Measurements from ENCODE around the gene EMX1.

The EMX1 gene

GRCh38 chr2:72961036-72961720, 43.9 kb downstream of the EMX1 start:
- DNase-seq: no peak

DNA sequence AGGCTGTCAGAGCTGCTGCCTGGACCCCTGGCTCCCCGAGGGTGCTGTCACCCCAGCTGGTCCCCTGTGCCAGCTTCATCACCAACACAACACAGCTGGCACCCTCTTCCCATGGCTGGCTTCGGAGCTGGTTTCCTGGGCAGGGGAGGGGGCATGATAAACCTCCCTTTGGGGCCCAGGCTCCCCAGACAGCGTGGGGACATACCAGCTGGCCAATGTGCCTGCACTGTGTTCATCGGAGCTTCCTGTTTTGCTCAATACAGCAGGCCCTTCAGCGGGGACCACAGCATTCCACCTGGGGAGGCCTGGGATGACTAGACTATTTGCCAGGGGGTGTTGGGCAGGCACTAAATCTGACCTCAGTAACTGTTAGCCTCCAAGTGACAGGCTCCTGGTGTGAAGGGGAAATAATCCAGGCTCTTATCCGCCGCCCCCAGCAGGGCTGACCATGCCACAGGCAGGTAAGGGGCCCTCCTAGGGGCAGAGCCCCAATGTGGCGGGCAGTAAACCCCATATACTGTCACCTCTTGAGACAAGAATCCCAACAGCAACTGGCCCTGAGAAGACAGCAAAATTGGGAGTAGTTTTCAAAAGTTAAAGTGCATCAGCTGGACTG, 44.6 kb downstream of the EMX1 start:
- no peak for DNase-seq

- no peak for DNase-seq
Observed at GRCh38 chr2:72962911-72963310, 45.6 kb downstream of the EMX1 start.

DNA sequence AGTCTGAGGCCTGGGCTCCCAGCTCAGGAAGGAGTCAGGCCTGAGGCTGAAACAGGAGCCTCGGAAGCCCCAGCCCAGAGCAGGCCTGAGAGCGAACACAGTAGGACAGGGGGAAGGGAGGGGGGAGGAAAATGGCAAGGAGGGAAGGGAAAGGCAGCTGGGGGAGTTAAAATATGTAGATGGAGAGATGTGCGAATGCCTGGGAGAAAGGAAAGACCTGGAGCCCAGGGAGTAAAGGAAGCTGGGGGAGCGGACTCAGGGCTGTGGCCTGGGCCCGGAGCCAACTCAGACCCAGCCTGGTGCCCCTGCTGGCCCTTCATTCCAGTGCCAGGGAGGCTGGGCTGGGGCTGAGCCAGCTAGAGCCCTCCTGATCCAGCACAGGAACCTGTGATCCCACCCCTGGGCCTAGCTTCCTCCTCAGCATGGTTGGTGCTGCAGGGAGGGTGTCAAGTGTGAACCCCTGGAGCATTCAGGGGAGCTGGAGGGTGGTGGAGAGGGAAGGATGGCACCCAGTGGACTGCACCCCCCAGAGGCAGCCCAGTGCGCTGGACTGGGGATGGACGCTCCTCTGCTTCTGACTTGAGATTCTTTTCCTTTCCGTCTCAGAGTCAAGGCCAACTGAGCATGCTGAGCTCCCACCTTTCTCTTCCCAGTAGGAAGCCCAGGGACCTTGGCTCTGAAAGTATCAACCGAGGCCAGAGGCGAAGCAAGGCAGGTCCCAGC, 46.3 kb downstream of the EMX1 start:
- no peak for DNase-seq

DNA sequence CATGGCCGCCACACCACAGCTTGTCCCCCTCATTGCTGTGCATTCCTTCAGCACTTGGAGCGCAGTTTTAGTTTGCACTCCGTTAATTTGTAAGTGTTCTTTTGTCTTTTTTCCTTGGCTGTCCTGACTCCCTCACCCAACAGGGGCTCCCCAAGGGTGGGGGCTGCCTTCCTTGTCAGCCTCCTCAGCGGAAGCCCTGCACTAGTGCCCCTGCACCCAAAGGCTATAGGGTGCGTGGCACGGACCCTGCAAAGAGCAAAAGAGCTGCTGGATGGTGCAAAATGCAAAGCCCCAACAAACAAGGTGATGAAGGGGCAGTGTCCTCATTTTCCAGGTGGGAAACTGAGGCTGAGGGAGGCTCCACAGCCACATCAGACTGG, 46.8 kb downstream of the EMX1 start:
- no peak for DNase-seq

- no peak for DNase-seq
Observed at GRCh38 chr2:72965016-72965415, 47.7 kb downstream of the EMX1 start.

DNA sequence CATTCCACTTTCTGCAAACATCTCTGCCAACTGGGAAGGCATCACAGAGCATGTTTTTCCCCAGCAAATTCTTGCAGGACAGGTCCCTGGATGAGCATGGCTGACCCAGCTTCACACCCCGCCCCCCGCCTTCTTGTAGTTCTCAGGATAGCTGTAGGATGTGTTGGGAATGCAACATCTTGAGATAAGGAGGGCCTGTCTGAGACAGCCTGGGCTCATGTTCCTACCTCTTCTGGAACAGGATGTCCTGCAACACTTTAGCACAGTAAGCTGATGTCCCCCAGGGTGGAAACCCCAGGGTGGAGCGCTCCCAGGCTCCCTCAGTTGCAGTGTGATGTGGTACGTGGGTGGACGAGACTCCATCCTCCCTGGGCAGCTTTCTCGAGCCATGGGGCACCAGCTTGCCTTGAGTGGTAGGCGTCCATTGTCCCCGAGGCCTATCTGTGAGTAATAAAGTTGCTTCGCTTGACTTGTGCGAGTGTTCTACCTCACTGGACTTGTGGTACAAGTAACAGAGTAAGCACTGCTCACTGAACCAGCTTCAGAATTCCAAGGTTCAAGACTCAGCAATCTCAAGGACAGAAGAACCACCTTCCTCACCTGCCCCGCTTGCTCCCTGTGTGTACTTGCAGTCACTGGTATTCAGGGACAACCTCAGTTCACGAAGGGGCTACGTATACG, 48.6 kb downstream of the EMX1 start:
- no peak for DNase-seq

DNA sequence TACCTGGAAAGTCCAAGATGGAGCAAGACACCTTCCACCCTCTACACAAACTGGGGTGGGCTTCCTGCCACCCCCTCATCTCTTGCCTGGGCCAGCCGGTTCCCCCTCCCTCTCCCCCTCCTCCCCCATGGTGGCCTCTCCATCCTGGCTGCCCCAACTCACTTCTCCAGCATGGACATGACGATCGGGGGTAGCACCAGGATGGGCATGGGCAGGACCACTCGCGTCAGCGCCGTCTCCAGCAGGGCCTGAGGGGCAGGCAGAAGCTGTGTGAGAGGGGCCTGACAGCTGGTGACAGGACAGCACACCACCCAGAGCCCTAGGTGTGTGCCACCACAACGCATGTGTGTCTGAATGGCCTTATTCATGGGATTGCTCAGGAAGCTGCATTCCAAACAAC, 51.0 kb downstream of the EMX1 start:
- no peak for DNase-seq

- DNase-seq: no peak
Observed at GRCh38 chr2:72969706-72970105, 52.4 kb downstream of the EMX1 start.

DNA sequence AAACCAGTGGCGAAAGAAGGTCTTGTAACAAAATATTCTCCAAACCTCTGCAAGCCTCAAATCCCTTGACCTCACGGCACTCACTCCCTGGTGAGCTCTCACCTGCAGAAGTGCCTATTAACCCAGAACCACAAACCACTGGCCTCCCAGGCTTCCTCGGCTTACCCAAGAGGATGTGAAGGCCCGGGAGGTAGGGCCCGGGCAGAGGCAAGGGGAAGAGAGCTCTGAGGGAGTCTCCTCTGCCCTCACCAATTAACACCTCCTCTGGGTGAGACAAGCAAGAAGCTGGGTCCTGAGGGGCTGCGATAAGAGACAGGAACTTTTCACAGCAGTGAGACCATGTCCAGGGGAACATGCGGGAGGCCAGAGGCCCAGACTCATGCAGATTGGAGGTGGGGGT, 53.7 kb downstream of the EMX1 start:
- no peak for DNase-seq

DNA sequence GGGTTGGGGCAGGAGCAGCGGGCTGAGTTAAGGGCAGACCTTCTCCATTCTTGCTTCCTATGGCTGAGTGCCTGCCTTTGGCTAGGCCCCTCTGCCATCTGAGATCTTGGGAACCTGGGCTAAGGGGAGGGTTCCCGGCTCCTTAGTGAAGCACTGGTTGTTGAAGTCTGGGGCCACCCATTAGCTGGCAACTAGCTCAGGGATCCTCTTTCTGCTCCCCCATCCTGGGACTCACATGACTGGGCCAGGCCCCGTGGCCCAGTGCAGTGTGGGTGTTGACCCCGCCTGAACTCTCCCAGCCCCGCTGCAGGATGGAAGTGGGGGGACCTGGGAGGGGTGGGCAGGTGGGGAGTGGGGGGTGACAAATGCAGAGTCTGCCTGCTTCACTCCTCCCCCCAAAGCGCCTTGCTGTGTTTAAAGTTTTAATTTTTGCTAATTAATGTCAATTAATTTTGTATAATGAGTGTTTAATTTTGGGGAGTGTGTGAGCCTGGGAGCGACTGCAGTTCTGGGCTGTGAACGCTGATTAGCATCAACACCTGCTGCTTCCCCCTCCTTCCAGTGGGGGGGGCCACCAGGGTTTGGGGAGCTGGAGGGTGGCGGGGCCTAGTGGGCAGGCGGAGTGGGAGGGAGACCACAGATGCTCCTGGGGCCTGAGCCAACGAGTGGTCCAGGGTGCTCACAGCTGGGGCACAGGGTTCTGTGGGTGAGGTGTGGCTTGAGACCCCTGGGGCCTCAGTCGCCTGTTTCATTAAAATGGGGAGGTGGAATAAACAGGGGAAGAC, 55.2 kb downstream of the EMX1 start:
- no peak for DNase-seq

DNA sequence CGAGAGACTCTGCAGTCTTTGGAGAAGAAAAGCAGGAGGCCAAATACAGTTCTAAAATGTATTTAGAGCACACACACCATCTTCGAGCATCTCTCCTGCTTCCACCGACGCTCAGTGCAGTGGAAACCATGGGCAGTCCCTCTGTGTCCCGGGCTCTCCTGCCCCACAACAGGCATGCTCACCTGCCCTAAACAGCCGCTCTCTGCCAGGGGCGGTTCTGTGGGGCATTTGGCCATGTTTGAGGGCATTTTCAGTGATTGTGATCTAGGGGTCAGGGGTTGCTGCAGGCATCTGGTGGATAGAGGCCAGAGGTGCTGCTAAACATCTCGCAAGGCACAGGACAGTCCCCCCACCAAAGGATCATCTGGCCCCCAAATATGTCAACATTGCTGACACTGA, 55.8 kb downstream of the EMX1 start:
- DNase-seq: no peak

- peak; percentile 91 for DNase-seq
Observed at GRCh38 chr2:72973566-72974435, 56.5 kb downstream of the EMX1 start.

- DNase-seq: no peak
Observed at GRCh38 chr2:72974436-72974754, 57.1 kb downstream of the EMX1 start.

DNA sequence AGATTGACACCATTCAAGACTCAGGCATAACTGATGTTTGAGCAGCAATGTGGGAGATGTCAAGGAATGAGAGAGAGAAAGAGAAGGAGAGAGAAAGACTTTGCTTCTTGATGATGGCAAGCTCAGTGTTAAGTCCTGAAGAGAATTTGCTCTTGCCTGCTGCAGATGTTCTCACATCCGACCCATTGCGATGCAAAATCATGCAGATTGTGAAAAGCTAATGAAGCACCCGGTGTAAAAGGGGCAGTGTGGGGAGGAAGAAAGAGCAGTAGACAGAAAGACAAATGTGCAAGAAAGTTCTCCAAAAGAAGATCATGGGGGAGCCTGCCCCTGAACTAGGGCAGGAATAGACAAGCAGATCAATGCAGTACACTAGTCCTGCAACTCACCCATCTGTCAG, 57.7 kb downstream of the EMX1 start:
- peak; percentile 27 for DNase-seq

GRCh38 chr2:72979896-72980295, 62.6 kb downstream of the EMX1 start:
- DNase-seq: no peak

GRCh38 chr2:72980535-72981217, 63.4 kb downstream of the EMX1 start:
- DNase-seq: no peak

GRCh38 chr2:72981536-72981935, 64.2 kb downstream of the EMX1 start:
- DNase-seq: no peak

DNA sequence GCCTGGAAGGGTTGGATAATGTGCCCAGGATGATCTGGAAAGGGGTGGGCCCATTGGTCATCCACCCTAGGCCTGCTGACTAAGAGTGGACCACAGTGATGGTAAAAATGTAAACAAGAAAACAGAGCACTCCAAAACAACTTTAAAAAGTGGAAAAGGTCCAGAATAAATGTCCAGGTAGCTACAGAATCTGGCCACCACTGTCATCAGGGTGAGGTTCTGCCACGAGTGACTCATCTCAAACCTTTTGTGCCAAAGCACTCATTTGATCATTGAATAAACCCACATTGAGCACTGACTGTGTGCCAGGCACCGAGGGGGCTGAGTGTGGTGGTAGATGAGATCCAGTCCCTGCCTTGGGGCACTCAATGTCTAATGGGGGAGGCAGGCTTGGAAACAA, 64.9 kb downstream of the EMX1 start:
- no peak for DNase-seq

- DNase-seq: no peak
Observed at GRCh38 chr2:72982781-72983499, 65.6 kb downstream of the EMX1 start.
